G401.6 (cell line): ENCODE results near the gene CISH.

Experiments used
- FAIRE-seq: peaks from 2 replicates; lab custom pipeline; 2012; peaks lifted over from hg19 to GRCh38; lab: Jason Lieb, UNC

The CISH gene

GRCh38 chr3:50637011-50637410, 25.4 kb upstream of the CISH start:
- FAIRE-seq, result no peak

- FAIRE-seq, result no peak
Observed at GRCh38 chr3:50635066-50635465, 23.5 kb upstream of the CISH start.

GRCh38 chr3:50633230-50633790, 21.7 kb upstream of the CISH start:
- no peak for FAIRE-seq

GRCh38 chr3:50632450-50632849, 20.9 kb upstream of the CISH start:
- no peak for FAIRE-seq

- FAIRE-seq, result no peak
Observed at GRCh38 chr3:50630877-50631276, 19.3 kb upstream of the CISH start.

- FAIRE-seq, result no peak
Observed at GRCh38 chr3:50630394-50630793, 18.8 kb upstream of the CISH start.

- FAIRE-seq, result no peak
Observed at GRCh38 chr3:50628601-50629000, 17.0 kb upstream of the CISH start.

- FAIRE-seq, result no peak
Observed at GRCh38 chr3:50627407-50628051, 16.0 kb upstream of the CISH start.

GRCh38 chr3:50626401-50626800, 14.8 kb upstream of the CISH start:
- FAIRE-seq, result no peak

- no peak for FAIRE-seq
Observed at GRCh38 chr3:50625231-50626182, 13.9 kb upstream of the CISH start.

GRCh38 chr3:50624634-50625033, 13.1 kb upstream of the CISH start:
- FAIRE-seq, result no peak

- FAIRE-seq, result no peak
Observed at GRCh38 chr3:50623840-50624474, 12.4 kb upstream of the CISH start.

- FAIRE-seq, result no peak
Observed at GRCh38 chr3:50622881-50623280, 11.3 kb upstream of the CISH start.

- no peak for FAIRE-seq
Observed at GRCh38 chr3:50620820-50621219, 9.2 kb upstream of the CISH start.

- no peak for FAIRE-seq
Observed at GRCh38 chr3:50620420-50620819, 8.8 kb upstream of the CISH start.

- FAIRE-seq, result no peak
Observed at GRCh38 chr3:50617911-50618481, 6.4 kb upstream of the CISH start.

GRCh38 chr3:50617096-50617791, 5.7 kb upstream of the CISH start, which contains the start of gene MAPKAPK3:
Gene MAPKAPK3, plus strand, starts transcription at chr3:50617151. Its CDS starts 415 bp downstream, at chr3:50617566.
- no peak for FAIRE-seq

- FAIRE-seq, result peak; percentile 91
Observed at GRCh38 chr3:50616770-50617095, 5.2 kb upstream of the CISH start.

GRCh38 chr3:50616003-50616769, 4.6 kb upstream of the CISH start:
- FAIRE-seq, result peak; percentile 50

- FAIRE-seq, result no peak
Observed at GRCh38 chr3:50615190-50615589, 3.6 kb upstream of the CISH start.
